ENCODE results near the gene PEX14. TPM values are rescaled to one million over a fixed set of nuclear protein-coding genes. Genes with fewer than 3 reads are reported as not detected.

The PEX14 gene
- total and polyA plus RNA-seq, 2 experiments from 2014 or later: 10.0 to 20.9 TPM

DNA sequence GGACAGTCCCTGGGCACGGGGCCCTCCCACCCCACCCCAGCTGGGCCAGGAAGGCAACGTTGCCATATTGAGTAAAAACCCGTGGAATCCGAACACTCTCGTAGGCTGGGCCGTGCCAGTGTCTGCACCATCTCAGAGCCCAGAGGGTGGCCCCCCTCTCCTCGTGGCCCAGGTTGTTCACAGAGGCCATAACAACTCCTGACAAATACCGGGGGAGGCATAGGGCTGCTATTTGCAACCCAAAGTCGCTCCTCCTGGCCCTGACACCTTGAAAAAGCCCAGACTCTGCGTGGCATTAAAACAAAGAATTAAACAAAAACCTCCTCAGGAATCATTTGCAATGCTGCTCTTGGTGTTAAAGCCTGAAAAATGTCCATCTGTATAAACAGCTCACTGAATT, 180.3 kb downstream of the PEX14 start:
- TF ChIP-seq EZH2 (IDR thresholded peaks at IDR 0.05; ENCODE audit: borderline replicate concordance) (no peak), EZH2phosphoT487 (IDR thresholded peaks at IDR 0.05; ENCODE audit: low read depth, severe bottlenecking, unreplicated experiment) (no peak)
- TF ChIP-seq, protein P1, sequence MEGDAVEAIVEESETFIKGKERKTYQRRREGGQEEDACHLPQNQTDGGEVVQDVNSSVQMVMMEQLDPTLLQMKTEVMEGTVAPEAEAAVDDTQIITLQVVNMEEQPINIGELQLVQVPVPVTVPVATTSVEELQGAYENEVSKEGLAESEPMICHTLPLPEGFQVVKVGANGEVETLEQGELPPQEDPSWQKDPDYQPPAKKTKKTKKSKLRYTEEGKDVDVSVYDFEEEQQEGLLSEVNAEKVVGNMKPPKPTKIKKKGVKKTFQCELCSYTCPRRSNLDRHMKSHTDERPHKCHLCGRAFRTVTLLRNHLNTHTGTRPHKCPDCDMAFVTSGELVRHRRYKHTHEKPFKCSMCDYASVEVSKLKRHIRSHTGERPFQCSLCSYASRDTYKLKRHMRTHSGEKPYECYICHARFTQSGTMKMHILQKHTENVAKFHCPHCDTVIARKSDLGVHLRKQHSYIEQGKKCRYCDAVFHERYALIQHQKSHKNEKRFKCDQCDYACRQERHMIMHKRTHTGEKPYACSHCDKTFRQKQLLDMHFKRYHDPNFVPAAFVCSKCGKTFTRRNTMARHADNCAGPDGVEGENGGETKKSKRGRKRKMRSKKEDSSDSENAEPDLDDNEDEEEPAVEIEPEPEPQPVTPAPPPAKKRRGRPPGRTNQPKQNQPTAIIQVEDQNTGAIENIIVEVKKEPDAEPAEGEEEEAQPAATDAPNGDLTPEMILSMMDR (IDR thresholded peaks at IDR 0.05; ENCODE audit: poor library complexity): no peak
- no peaks in the 10 kb centered on the region for H3K9me2 ChIP-seq (replicated peaks; ENCODE audit: insufficient read depth)
- H4K20me1 ChIP-seq (ENCODE audit: insufficient read depth, poor library complexity, severe bottlenecking): no peaks in the 10 kb centered on the region
- H3K27me3 ChIP-seq: peaks cover 5% of the 10 kb centered on the region
- no peak overlapping the region for H3K4me2 ChIP-seq
- WGBS (ENCODE audit: low lambda C conversion rate, missing lambda C conversion rate): 81% methylated on average over 10 of the region's 10 CpGs
- H2AFZ ChIP-seq: no peak overlapping the region
- no peaks in the 10 kb centered on the region for H3K4me1 ChIP-seq (ENCODE audit: insufficient read depth)
- DNase-seq (ENCODE audit: low spot score): no peak
- H3K4me3 ChIP-seq: no peak overlapping the region
- H3K27ac ChIP-seq: no peak overlapping the region
- no peaks in the 10 kb centered on the region for H3K9me3 ChIP-seq (ENCODE audit: low read depth)
- H3K79me2 ChIP-seq: no peaks in the 10 kb centered on the region
- H3K36me3 ChIP-seq (replicated peaks; ENCODE audit: insufficient read depth, low read depth): no peaks in the 10 kb centered on the region

- H3K4me2 ChIP-seq: no peak overlapping the region
- DNase-seq (ENCODE audit: low spot score): no peak
- WGBS (ENCODE audit: low lambda C conversion rate, missing lambda C conversion rate): 96% methylated on average over 15 of the region's 15 CpGs
- no peak overlapping the region for H3K4me3 ChIP-seq
- H3K27ac ChIP-seq: no peak overlapping the region
- TF ChIP-seq, protein P1 (IDR thresholded peaks at IDR 0.05; ENCODE audit: poor library complexity): no peak
- TF ChIP-seq EZH2 (IDR thresholded peaks at IDR 0.05; ENCODE audit: borderline replicate concordance) (no peak), EZH2phosphoT487 (IDR thresholded peaks at IDR 0.05; ENCODE audit: low read depth, severe bottlenecking, unreplicated experiment) (no peak)
- no peaks in the 10 kb centered on the region for H3K36me3 ChIP-seq (replicated peaks; ENCODE audit: insufficient read depth, low read depth)
- no peaks in the 10 kb centered on the region for H4K20me1 ChIP-seq (ENCODE audit: insufficient read depth, poor library complexity, severe bottlenecking)
- no peaks in the 10 kb centered on the region for H3K4me1 ChIP-seq (ENCODE audit: insufficient read depth)
- no peaks in the 10 kb centered on the region for H3K9me3 ChIP-seq (ENCODE audit: low read depth)
- no peaks in the 10 kb centered on the region for H3K9me2 ChIP-seq (replicated peaks; ENCODE audit: insufficient read depth)
- H2AFZ ChIP-seq: no peak overlapping the region
- H3K27me3 ChIP-seq: no peaks in the 10 kb centered on the region
- no peaks in the 10 kb centered on the region for H3K79me2 ChIP-seq
Observed at GRCh38 chr1:10656431-10656830, 181.7 kb downstream of the PEX14 start.

- Histone ChIP-seq H3K79me2 (no peaks in the 10 kb centered on the region), H3K9me3 (ENCODE audit: low read depth) (no peaks in the 10 kb centered on the region), H3K27ac (no peak overlapping the region), H3K4me1 (ENCODE audit: insufficient read depth) (no peaks in the 10 kb centered on the region), H3K27me3 (no peaks in the 10 kb centered on the region), H3K4me3 (no peak overlapping the region), H2AFZ (no peak overlapping the region), H3K9me2 (replicated peaks; ENCODE audit: insufficient read depth) (no peaks in the 10 kb centered on the region), H4K20me1 (ENCODE audit: insufficient read depth, poor library complexity, severe bottlenecking) (no peaks in the 10 kb centered on the region), H3K4me2 (no peak overlapping the region), H3K36me3 (replicated peaks; ENCODE audit: insufficient read depth, low read depth) (no peaks in the 10 kb centered on the region)
- 69% methylated on average over 28 of the region's 29 CpGs for WGBS (ENCODE audit: low lambda C conversion rate, missing lambda C conversion rate)
- DNase-seq (ENCODE audit: low spot score): no peak
- TF ChIP-seq EZH2 (IDR thresholded peaks at IDR 0.05; ENCODE audit: borderline replicate concordance) (no peak), EZH2phosphoT487 (IDR thresholded peaks at IDR 0.05; ENCODE audit: low read depth, severe bottlenecking, unreplicated experiment) (no peak)
- TF ChIP-seq, protein P1 (IDR thresholded peaks at IDR 0.05; ENCODE audit: poor library complexity): no peak
Observed at GRCh38 chr1:10657088-10657847, 182.5 kb downstream of the PEX14 start.

Data from hepatocyte (in vitro differentiated cells).